IMR-90 (cell line): ENCODE results near the gene SPATA13. TPM values are rescaled to one million over a fixed set of nuclear protein-coding genes. Genes with fewer than 3 reads are reported as not detected.

Experiments
- ATAC-seq: fragments of 200-7000 bp; cut with Tn5 transposase; 2 replicates; pipeline ENCODE4 v1.9.1; 2020; ENCODE audit warnings: low read depth, mild to moderate bottlenecking, moderate library complexity
- BruUV-seq: library from RNA; stranded (reverse); fragments of 400-500 nt; replicated peaks from 2 replicates; lab custom pipeline; 2021; lab: Mats Ljungman, UMichigan
- CTCF ChIA-PET: fragments of 300-600 bp; formaldehyde crosslinking; extraction: SDS; loops from one replicate; lab custom pipeline; 2021; ENCODE audit warnings: antibody characterized with exemption; lab: Yijun Ruan, JAX
- POLR2A ChIA-PET: fragments of 300-600 bp; sonication (Branson Sonifier 250); formaldehyde crosslinking; loops from one replicate; lab custom pipeline; 2022; ENCODE audit warnings: antibody characterized with exemption; ENCODE audit not compliant: unreplicated experiment; lab: Charles Lee
- DNase-seq: peaks from one replicate; pipeline ENCODE4 v3.0.0; 2013
- H2AFZ ChIP-seq: replicated peaks from 2 replicates; pipeline ENCODE3; 2013; ENCODE audit warnings: low read length, mild to moderate bottlenecking; ENCODE audit not compliant: poor library complexity
- H2AK5ac ChIP-seq: 2 replicates; pipeline ENCODE4 v1.6.1; 2013; ENCODE audit warnings: low read depth, low read length, inconsistent platforms
- H2AK9ac ChIP-seq: replicated peaks from 2 replicates; pipeline ENCODE3; 2013; ENCODE audit warnings: mild to moderate bottlenecking, low read depth, low read length, moderate library complexity; ENCODE audit not compliant: poor library complexity
- H2BK120ac ChIP-seq: 2 replicates; pipeline ENCODE4 v1.6.1; 2013; ENCODE audit warnings: low read depth, low read length, inconsistent platforms
- H2BK15ac ChIP-seq: 3 replicates; pipeline ENCODE4 v1.6.1; 2013; ENCODE audit warnings: low read depth, low read length, inconsistent platforms
- H2BK20ac ChIP-seq: 2 replicates; pipeline ENCODE4 v1.6.1; 2013; ENCODE audit warnings: low read depth, mild to moderate bottlenecking, inconsistent platforms, low read length, moderate library complexity
- H2BK5ac ChIP-seq: 2 replicates; pipeline ENCODE4 v1.6.1; 2013; ENCODE audit warnings: mild to moderate bottlenecking, low read depth, low read length, inconsistent platforms; ENCODE audit not compliant: poor library complexity, severe bottlenecking
- H3K14ac ChIP-seq: replicated peaks from 2 replicates; pipeline ENCODE4 v1.6.1; 2013; ENCODE audit warnings: low read depth, low read length, inconsistent platforms
- H3K18ac ChIP-seq: 2 replicates; pipeline ENCODE4 v1.6.1; 2013; ENCODE audit warnings: low read depth, low read length, control low read depth
- H3K23ac ChIP-seq: 2 replicates; pipeline ENCODE4 v1.6.1; 2013; ENCODE audit warnings: low read depth, low read length, inconsistent platforms
- H3K27ac ChIP-seq: 2 replicates; pipeline ENCODE4 v1.5.1; 2013; ENCODE audit warnings: mild to moderate bottlenecking, control low read depth, low read length; ENCODE audit not compliant: insufficient read depth
- H3K27me3 ChIP-seq: 2 replicates; pipeline ENCODE4 v1.6.1; 2013; ENCODE audit warnings: low read length; ENCODE audit not compliant: control insufficient read depth, insufficient read depth
- H3K36me3 ChIP-seq: 2 replicates; pipeline ENCODE4 v1.6.1; 2013; ENCODE audit warnings: low read length, mixed read lengths; ENCODE audit not compliant: control insufficient read depth, insufficient read depth
- H3K4ac ChIP-seq: 2 replicates; pipeline ENCODE4 v1.6.1; 2013; ENCODE audit warnings: low read depth, low read length, inconsistent platforms
- H3K4me1 ChIP-seq: 2 replicates; pipeline ENCODE4 v1.6.1; 2013; ENCODE audit warnings: low read length, mixed read lengths; ENCODE audit not compliant: control insufficient read depth, insufficient read depth
- H3K4me2 ChIP-seq: 2 replicates; pipeline ENCODE4 v1.6.1; 2013; ENCODE audit warnings: low read depth, mild to moderate bottlenecking, control low read depth, low read length, moderate library complexity
- H3K4me3 ChIP-seq: 2 replicates; pipeline ENCODE4 v1.5.1; 2013; ENCODE audit warnings: low read depth, mild to moderate bottlenecking, control low read depth, low read length, moderate library complexity; ENCODE audit not compliant: insufficient read depth
- H3K56ac ChIP-seq: 2 replicates; pipeline ENCODE4 v1.6.1; 2013; ENCODE audit warnings: low read length, inconsistent platforms; ENCODE audit not compliant: insufficient read depth; ENCODE audit errors: extremely low read depth
- H3K79me1 ChIP-seq, 2 experiments: 2 replicates each; pipeline ENCODE4 v1.6.1; 2013; ENCODE audit warnings: low read length in 2 of 2, inconsistent platforms in 1 of 2, low read depth in 1 of 2
- H3K9ac ChIP-seq: 2 replicates; pipeline ENCODE4 v1.6.1; 2013; ENCODE audit warnings: low read depth, low read length, control low read depth
- H3K9me1 ChIP-seq: 2 replicates; pipeline ENCODE4 v1.6.1; 2013; ENCODE audit warnings: low read length, inconsistent platforms; ENCODE audit not compliant: insufficient read depth
- H3K9me3 ChIP-seq: 2 replicates; pipeline ENCODE4 v1.6.1; 2013; ENCODE audit warnings: low read length; ENCODE audit not compliant: control insufficient read depth, insufficient read depth
- H4K20me1 ChIP-seq: 2 replicates; pipeline ENCODE4 v1.6.1; 2013; ENCODE audit warnings: low read length, inconsistent platforms; ENCODE audit not compliant: insufficient read depth
- H4K5ac ChIP-seq: 2 replicates; pipeline ENCODE4 v1.6.1; 2013; ENCODE audit warnings: mild to moderate bottlenecking, low read depth, low read length, control low read depth
- H4K8ac ChIP-seq, 2 experiments: 2 replicates each; pipeline ENCODE4 v1.6.1; 2013; ENCODE audit warnings: low read depth in 2 of 2, low read length in 2 of 2, control low read depth in 1 of 2, inconsistent platforms in 1 of 2
- H4K91ac ChIP-seq: 2 replicates; pipeline ENCODE4 v1.6.1; 2013; ENCODE audit warnings: low read depth, low read length, inconsistent platforms; ENCODE audit not compliant: insufficient read depth
- MXI1 ChIP-seq: IDR thresholded peaks from 2 replicates; pipeline ENCODE4 v1.6.1; 2012; ENCODE audit warnings: low read depth, mild to moderate bottlenecking, low read length, moderate library complexity, borderline replicate concordance
- NFE2L2 ChIP-seq: fragments of 150-350 bp; IDR thresholded peaks from 2 replicates; pipeline ENCODE4 v1.6.1; 2016; ENCODE audit warnings: low read depth, mild to moderate bottlenecking, low read length
- WGBS, 2 experiments: methylation state at CpG; one replicate each; pipeline versions ENCODE4 v1.1.5 to v1.1.7; 2013; ENCODE audit warnings: missing lambda C conversion rate in 2 of 2; ENCODE audit not compliant: insufficient read length in 1 of 2; ENCODE audit errors: extremely low coverage in 2 of 2; 5-methylcytosine and 5-hydroxymethylcytosine counted together
- dilution Hi-C: fragments of 300-500 bp; cut with HindIII; formaldehyde crosslinking; loops from one replicate; pipeline ENCODE4 v1.14.3; 2018; ENCODE audit warnings: low sequenced_read_pairs; ENCODE audit not compliant: unreplicated experiment
- in situ Hi-C: fragments of 300-500 bp; cut with MboI; formaldehyde crosslinking; loops from 3 replicates; pipeline ENCODE4 v1.14.3; 2019; ENCODE audit warnings: low sequenced_read_pairs, inconsistent platforms, mixed read lengths
- intact Hi-C: fragments of 100-400 bp; cut with micrococcal nuclease; formaldehyde crosslinking; loops from 2 replicates; pipeline ENCODE4 v1.10.0; 2022
- polyA plus RNA-seq, 3 experiments: library from polyadenylated mRNA; depleted of rRNA; stranded (reverse); fragments of >200 nt; gene quantifications; 2 replicates each; pipeline ENCODE4 v1.2.3, GENCODE V29; 2012; ENCODE audit warnings: low replicate concordance in 1 of 3
- total RNA-seq: library from RNA; depleted of rRNA; stranded (reverse); fragments of >200 nt; gene quantifications from 2 replicates; pipeline ENCODE4 v1.2.3, GENCODE V29; 2012
- TF ChIP-seq, protein P1 (sequence below): fragments of 150-350 bp; IDR thresholded peaks from 2 replicates; pipeline ENCODE4 v1.6.1; 2016; ENCODE audit warnings: low read depth, mild to moderate bottlenecking, low read length, moderate library complexity, borderline replicate concordance

SPATA13 gene
- total and polyA plus RNA-seq, 2 of the 4 experiments (the other 2 are of a cell fraction): 10.5 to 12.5 TPM

DNA sequence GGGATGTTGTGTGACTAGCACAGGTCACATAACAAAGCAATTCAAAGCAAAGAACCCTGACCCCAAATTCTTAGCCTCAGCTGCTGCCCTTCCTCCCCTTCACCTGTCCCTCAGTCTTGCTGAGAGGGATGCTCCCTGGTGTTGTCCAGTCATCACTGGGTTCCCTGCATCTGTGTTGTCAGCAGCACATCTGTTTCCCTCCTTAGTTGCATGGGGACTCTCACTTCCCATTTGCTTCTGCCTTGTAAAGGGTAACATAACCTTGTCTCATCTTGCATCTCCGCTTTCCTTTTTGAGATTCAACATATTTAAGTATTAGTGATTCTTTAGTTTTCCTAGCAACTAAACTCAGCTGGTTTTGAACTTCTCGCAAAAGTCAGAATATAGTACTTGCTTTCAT lies 54.0 kb downstream of the SPATA13 start:
- Histone ChIP-seq H2BK120ac (no peak overlapping the region), H4K91ac (no peak overlapping the region), H3K27me3 (no peaks in the 10 kb centered on the region), H4K20me1 (0 out of 2 replicates have a peak, but pooled peaks cover 3% of the 10 kb centered on the region), H4K8ac (no peak overlapping the region), H3K4me2 (no peak overlapping the region), H2AK5ac (no peak overlapping the region), H3K23ac (no peak overlapping the region), H4K5ac (no peak overlapping the region), H2BK15ac (no peak overlapping the region), H3K27ac (no peak overlapping the region), H2BK20ac (no peak overlapping the region), H3K79me1 (peaks cover 46 to 63% of the 10 kb centered on the region in 2 experiments), H3K4me3 (no peak overlapping the region), H3K36me3 (peaks cover 1% of the 10 kb centered on the region; the same call in 1 of the 2 replicates), H3K9ac (no peak overlapping the region), H3K4me1 (peaks cover 16% of the 10 kb centered on the region), H3K18ac (no peak overlapping the region), H3K14ac (no peak overlapping the region), H2BK5ac (no peak overlapping the region), H2AFZ (no peak overlapping the region), H2AK9ac (no peak overlapping the region), H3K9me1 (peaks cover 26% of the 10 kb centered on the region), H3K9me3 (no peaks in the 10 kb centered on the region), H3K56ac (no peak overlapping the region), H3K4ac (no peak overlapping the region)
- in situ Hi-C loops: no loop called here
- no CpG with 5 or more reads among the region's 2 CpGs for WGBS, 2 experiments
- ATAC-seq: no peak
- dilution Hi-C loops: no loop called here
- DNase-seq: no peak
- ChIA-PET POLR2A (no interaction called here), CTCF (interaction anchor here (1.1 kb wide), 1 partner anchor 162 kb away, joined by 3 read pairs; no protein-coding TSS in a partner anchor)
- intact Hi-C loops: no loop called here
- TF ChIP-seq MXI1 (no peak), NFE2L2 (no peak)
- TF ChIP-seq, protein P1, sequence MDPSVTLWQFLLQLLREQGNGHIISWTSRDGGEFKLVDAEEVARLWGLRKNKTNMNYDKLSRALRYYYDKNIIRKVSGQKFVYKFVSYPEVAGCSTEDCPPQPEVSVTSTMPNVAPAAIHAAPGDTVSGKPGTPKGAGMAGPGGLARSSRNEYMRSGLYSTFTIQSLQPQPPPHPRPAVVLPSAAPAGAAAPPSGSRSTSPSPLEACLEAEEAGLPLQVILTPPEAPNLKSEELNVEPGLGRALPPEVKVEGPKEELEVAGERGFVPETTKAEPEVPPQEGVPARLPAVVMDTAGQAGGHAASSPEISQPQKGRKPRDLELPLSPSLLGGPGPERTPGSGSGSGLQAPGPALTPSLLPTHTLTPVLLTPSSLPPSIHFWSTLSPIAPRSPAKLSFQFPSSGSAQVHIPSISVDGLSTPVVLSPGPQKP: no peak
- BruUV-seq: no TSS peak
